Stimulated activated CD8-positive, alpha-beta memory T cell treated with anti-CD3 and anti-CD28 coated beads, Interleukin-15, amount 100 ng/mL, for 48 hours (primary cell): Measurements from ENCODE around the gene SLC48A1.
A peak's percentile ranks its signal among the peaks of the same experiment; 100 is the strongest.

Source experiments
- DNase-seq, 2 donors: peaks; one replicate each; pipeline ENCODE4 v3.0.0-alpha.2; 2020; ENCODE audit warnings: low read depth in 2 of 2

Gene SLC48A1

GRCh38 chr12:47773062-47773857 is at the start of gene SLC48A1:
Gene SLC48A1 (plus strand): TSS chr12:47773238. CDS start chr12:47773305, 67 bp downstream.
- DNase-seq, result peak; percentile 55

DNA sequence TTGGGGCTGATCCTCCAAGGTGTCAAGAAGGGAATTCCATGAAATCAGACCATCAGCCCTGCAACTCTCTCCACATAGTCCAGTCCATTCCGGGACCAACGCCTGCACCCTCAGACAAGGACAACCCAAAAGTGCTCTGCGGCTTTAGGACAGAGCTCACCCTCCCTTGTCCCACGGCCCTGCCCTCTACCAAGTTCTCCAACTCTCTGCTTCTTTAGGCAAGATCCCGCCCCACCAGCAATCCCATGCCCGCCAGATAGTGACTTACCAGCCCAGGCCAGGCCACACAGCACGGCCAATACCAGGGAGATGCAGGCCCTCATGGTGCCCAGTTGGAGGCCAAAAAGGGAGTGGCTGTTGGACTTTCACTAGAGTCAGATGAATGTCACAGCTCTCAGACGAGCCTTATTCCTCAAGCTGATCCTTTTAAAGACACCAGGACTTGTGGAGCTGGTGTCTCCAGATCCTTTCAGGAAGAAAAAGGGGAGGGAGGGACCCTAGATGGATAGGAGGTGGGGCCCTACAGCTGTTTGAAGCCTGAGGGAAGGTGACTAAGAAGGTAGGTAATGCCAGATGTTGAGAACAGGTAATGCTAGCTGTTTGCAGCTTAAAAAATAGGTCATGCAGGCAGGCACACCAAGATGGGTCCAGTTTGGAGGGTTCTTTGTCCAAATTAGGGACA is 47.8 kb upstream of the SLC48A1 start, which contains the start of gene ENDOU:
Gene ENDOU (minus strand): TSS at position 400 of the 682 bp plus-strand sequence. CDS start 77 bp downstream, at position 323.
- no peak for DNase-seq

GRCh38 chr12:47725893-47726292 is 47.1 kb upstream of the SLC48A1 start:
- no peak for DNase-seq

DNA sequence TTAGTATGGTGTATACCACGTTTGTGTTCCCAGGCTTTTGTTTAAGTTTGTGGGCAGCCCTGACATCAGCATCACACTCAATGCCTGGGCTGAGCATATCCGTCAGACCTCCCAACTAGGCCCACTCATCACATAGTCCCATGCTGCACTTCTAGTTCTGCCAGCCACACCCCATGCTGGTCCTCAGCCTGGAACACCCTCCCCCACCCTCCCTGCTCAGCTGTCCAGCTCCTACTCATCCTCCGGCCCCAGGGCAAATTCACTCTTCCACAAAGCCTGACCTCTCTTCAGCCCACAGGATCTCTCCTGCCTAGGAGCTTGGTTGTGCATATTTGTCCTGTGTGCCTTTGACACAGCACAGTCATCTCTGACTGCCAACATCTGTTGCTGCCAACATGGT is 43.8 kb upstream of the SLC48A1 start:
- DNase-seq, result no peak

DNA sequence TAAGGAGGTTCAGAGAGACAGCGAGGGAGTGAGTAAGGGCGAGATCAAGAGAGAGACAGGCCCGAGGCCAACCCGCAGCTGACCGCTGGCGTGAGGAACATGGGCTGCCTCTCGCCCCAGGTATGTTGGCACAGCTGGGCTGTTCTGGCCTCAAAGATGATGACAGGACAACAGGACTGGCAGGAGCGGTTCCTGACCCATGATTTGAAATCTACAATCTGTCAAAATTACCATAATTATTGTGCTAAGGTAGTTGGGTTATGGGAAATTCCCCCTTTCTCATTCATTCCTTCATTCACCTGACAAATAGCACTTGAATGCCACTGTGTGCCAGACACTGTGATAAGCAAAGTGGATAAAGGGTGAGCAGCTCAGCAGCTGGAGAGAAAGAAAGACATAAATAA is 42.7 kb upstream of the SLC48A1 start:
- DNase-seq, result no peak

- DNase-seq, result no peak
Observed at GRCh38 chr12:47731723-47732122, 41.3 kb upstream of the SLC48A1 start.

DNA sequence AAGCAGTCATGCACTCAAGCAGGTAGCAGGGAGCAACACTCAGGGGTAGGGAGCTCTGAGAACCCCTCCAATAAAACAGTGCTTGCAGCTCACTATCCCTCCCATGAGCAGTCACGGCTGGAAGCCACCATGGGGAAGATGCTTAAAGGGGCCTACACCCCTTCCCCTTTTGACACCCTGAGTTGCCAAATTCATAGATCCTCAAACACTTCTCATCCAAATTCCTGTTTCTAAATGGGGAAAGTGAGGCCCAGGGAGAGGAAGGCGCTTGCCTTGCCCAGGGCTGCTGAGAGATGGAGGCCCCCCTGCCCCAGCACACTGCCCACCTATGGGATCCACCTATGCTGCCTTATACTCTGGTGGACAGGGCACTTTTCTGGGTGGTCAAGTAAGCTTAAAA is 40.5 kb upstream of the SLC48A1 start:
- no peak for DNase-seq

DNA sequence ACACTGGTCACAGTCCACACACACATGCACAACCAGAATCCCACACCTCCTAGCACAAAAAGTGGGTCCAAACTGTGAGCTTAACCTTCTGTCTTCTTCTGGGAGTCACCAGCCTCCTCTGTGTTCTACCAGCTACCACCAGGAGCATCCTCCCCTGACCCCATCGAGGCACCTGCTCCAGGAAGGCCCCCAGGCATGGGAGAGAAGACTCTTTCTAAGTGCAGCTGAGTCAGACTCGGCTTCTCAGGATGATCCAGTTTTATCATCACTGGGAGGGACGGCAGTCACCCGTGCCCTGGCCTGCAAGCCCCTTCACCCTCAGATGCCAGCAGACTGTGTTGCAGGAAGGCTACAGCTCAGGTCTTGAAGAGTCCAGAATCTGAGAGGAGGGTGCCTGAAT is 39.9 kb upstream of the SLC48A1 start:
- DNase-seq, result no peak

GRCh38 chr12:47734725-47735480 is 38.1 kb upstream of the SLC48A1 start:
- DNase-seq, result no peak

DNA sequence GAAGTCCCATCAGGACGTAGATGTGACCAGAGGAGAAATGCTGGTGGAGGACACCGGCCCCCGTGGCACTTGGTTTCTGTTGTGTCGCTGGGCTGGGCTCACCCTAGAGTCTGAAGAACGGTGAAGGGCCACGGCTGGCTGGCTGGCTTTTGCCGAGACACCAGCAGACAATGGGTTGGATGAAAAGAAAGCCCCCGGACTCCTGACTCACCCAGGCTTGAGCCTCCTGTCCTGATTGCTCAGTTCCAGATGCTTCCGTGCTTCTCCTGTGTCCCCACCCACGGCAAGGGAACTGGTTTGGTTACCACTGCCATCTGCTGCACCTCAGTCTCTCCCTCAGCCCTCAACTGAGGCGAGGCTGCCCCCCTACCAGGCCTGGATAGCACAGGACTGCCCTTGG is 37.4 kb upstream of the SLC48A1 start:
- no peak for DNase-seq

DNA sequence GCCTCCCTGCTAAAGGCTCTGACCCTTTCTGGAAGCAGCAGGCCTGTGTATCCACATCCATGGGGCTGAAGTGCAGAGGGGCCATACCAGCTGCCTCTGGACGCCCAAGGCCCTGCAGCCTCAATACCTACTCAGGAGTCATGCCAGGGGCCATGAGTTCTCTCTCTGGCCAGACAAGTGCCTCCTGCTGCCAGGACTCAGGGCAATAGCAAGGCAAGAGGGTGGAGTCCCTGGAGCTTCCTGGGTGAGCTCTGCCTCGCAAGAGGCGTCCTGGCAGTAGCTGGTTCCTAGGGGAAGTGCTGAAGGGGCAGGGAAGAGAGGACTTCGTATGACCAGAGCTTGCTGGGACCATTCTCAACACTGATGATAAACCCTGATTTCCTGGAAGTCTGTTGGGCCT is 36.8 kb upstream of the SLC48A1 start:
- DNase-seq, result no peak

- DNase-seq, result no peak
Observed at GRCh38 chr12:47736877-47737676, 36.0 kb upstream of the SLC48A1 start.

DNA sequence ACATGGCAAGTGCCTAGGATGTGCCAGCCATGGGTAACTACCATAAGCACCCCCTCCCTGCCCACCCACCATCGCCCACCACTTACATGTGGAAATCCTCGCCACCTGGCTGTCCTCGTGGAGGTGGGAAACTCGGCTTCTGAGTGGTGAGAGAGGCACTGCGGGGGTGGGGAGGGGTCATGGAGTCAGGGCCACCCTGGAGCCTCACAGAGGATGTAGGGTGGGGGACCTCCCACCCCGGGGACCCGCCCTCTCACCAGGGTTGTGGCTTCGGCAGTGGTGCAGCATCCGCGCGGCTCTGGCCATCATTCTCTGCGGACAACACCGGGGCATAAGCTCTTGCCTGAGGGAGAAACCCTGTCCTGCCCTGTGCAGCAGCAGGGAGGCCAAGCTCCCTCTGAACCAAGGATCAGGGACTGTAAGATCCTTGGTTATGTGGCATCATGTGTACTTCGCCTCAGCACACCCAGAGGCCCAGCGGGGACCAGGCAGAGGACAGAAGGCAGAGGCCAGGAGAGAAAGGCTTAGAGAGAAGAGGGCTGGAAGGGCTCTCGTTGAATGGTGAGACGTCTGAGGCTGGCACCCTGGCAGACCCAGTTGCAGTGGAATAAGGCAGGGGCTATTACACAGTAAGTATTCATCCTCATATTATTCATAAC is 35.0 kb upstream of the SLC48A1 start:
- DNase-seq, result no peak

DNA sequence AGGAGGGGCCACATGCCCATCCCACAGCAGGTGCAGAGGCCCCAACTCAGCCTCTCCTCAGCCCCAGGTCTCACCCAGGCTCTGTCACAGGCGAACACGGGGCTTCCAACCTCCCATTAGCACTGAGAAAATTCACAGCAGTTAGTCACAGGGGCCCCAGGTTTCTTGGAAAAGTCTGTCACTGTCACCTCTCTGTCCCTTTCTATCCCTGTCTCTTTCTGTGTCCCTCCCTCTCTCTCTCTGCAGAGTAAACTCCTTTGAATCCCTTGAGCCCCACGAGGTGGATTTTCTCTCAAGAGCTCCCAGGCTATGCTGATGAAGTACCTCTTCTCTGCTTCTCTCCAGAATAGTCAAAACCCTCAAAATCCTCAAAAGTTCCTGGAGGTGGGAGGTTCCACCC is 33.7 kb upstream of the SLC48A1 start:
- DNase-seq, result no peak

DNA sequence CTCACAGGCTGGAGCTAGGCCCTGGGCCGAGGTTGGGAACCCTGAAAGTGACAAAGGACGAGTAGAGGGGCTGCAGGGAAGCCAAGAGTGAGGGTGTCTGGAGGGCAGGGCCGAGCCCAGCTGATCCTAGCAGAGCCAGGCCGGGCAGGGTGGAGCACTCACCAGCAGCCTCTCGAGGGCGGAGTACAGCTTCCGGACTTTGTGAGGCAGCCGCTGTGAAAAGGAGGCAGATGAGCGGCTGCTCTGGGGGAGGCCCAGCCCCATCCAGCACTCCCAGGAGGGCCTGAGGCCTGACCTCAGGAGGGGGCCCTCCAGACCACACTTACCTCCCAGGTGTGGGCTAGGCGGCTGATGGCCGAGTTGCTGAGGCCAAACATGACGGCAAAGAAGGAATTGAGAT is 33.1 kb upstream of the SLC48A1 start:
- DNase-seq, result no peak

- DNase-seq, result no peak
Observed at GRCh38 chr12:47740606-47741339, 32.3 kb upstream of the SLC48A1 start.

- peak; percentile 27 to 42 for DNase-seq
Observed at GRCh38 chr12:47741340-47741703, 31.7 kb upstream of the SLC48A1 start.

DNA sequence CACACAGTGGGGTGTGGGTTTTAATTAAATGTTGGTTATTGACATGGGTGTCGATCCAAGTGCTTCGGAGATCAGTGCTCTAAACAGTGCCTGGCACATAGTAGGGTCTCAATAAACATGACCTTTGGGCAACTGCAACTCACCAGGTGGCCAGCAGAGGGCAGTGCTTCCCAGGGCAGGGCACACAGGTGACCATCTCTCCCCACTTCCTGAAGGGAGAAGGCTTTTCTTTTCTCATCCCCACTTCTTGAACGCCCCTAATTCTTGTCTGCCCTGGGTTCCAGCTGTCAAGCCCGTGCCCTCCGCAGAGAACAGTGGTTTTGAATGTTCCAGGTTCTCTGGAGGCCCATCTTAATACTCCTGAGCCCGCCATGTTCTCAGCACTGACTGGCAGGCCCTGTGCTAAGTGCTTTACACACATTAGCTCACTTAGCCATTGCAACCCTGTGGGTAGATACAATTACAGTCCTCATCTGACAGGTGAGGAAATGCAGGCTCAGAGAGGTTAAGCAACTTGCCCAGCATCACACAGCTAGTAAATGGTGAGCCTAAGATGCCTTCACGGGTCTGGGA is 30.7 kb upstream of the SLC48A1 start:
- peak; percentile 36 to 37 for DNase-seq

GRCh38 chr12:47743311-47743860 is 29.7 kb upstream of the SLC48A1 start:
- DNase-seq, result no peak
